Left ventricle myocardium inferior (tissue), 1 donor: Measurements from ENCODE around the gene TSC22D1. TPM values are rescaled to one million over a fixed set of nuclear protein-coding genes. Genes with fewer than 3 reads are reported as not detected.
"Not testable (repeated sequence)": the region's sequence is repeated elsewhere in the genome, so short reads cannot be mapped to it uniquely, and the experiment has no call there.

Source experiments
- DNase-seq: peaks from one replicate; pipeline ENCODE4 v3.0.0-alpha.2; 2020
- H3K27ac ChIP-seq: fragments of 200-600 bp; replicated peaks from 2 replicates; pipeline ENCODE4 v1.8.0; 2021
- H3K27me3 ChIP-seq: fragments of 200-600 bp; 2 replicates; pipeline ENCODE4 v1.8.0; 2021; ENCODE audit warnings: low read depth
- H3K36me3 ChIP-seq: fragments of 200-600 bp; 2 replicates; pipeline ENCODE4 v1.8.0; 2021
- H3K4me1 ChIP-seq: fragments of 200-600 bp; 2 replicates; pipeline ENCODE4 v1.8.0; 2021
- H3K4me3 ChIP-seq: fragments of 200-600 bp; 2 replicates; pipeline ENCODE4 v1.8.0; 2021; ENCODE audit warnings: mild to moderate bottlenecking, moderate library complexity
- H3K9me3 ChIP-seq: fragments of 200-600 bp; replicated peaks from 2 replicates; pipeline ENCODE4 v1.8.0; 2021
- CTCF ChIP-seq: fragments of 200-600 bp; IDR thresholded peaks from 2 replicates; pipeline ENCODE4 v1.8.0; 2021; ENCODE audit warnings: antibody characterized with exemption, mild to moderate bottlenecking, borderline replicate concordance
- intact Hi-C: fragments of 100-400 bp; cut with micrococcal nuclease; formaldehyde crosslinking; loops from one replicate; pipeline ENCODE4 v1.11.0; 2022
- total RNA-seq: library from RNA; stranded (reverse); fragmentation: NEBNext Ultra II Directional; extraction: Animal tissue kit (Norgen Biotek cat#: 25700); gene quantifications from one replicate; pipeline ENCODE4 v1.2.1, GENCODE V29; 2021
- donor health status: DM: no; HTN: yes; CAD: no; lungs with severe emphysema.

The TSC22D1 gene
- total RNA-seq, 1 donor from 2014 or later: 158 TPM

DNA sequence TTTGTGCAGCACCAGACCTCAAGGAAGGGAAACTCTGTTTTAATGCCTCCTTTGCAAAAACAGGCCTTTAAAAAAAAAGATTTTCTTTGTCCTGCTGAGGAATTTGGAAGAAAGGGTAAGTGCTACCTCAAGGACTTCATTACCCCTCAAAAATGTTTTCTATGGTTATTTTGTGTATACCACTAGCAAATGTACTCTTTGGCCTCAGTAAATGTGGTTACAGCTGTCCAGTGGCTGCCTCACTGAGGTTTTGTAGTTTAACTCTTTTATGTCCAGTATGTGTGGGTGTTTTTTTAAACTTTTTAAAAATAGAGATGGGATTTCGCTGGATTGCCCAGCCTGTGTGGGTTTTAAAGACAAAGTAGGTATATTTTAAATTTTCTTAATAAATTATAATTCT, 42.2 kb upstream of the TSC22D1 start:
- no peak overlapping the region for H3K4me3 ChIP-seq
- no peak for DNase-seq
- no peaks in the 10 kb centered on the region for H3K36me3 ChIP-seq
- H3K9me3 ChIP-seq: no peaks in the 10 kb centered on the region
- intact Hi-C loops: no loop called here
- no peak for TF ChIP-seq CTCF
- H3K4me1 ChIP-seq: peaks cover 9% of the 10 kb centered on the region
- no peak overlapping the region for H3K27ac ChIP-seq
- H3K27me3 ChIP-seq: no peaks in the 10 kb centered on the region

- intact Hi-C loops: no loop called here
- Histone ChIP-seq H3K9me3 (no peaks in the 10 kb centered on the region), H3K4me1 (peaks cover 9% of the 10 kb centered on the region), H3K27ac (no peak overlapping the region), H3K4me3 (no peak overlapping the region), H3K36me3 (no peaks in the 10 kb centered on the region), H3K27me3 (no peaks in the 10 kb centered on the region)
- DNase-seq: no peak
- TF ChIP-seq CTCF: no peak
These were observed 41.5 kb upstream of the TSC22D1 start for GRCh38 chr13:44617648-44618047.

- no peak overlapping the region for H3K27ac ChIP-seq
- no peak overlapping the region for H3K4me3 ChIP-seq
- intact Hi-C loops: no loop called here
- no peaks in the 10 kb centered on the region for H3K27me3 ChIP-seq
- H3K36me3 ChIP-seq: no peaks in the 10 kb centered on the region
- peaks cover 15% of the 10 kb centered on the region for H3K9me3 ChIP-seq
- TF ChIP-seq CTCF: no peak
- DNase-seq: no peak
- H3K4me1 ChIP-seq: no peaks in the 10 kb centered on the region
These were observed 33.0 kb upstream of the TSC22D1 start for GRCh38 chr13:44609137-44609536.

DNA sequence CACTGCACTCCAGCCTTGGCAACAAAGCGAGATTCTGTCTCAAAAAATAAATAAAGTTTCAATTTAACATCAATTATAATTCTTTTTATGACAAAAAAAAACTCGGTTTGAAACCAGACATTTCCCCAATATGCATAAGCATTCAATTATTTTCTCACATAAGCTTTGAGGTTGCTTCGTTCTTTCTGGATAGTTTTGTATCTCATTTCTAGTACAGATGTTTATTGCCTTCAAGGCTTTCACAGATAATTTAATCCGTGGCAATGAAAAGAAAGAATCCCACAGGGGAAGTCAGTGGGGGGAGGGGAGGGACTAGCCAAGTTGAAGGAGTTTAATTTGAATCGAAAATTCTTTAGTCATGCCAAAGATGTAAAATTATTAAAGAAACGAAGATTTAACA, 29.6 kb upstream of the TSC22D1 start:
- Histone ChIP-seq H3K27me3 (no peaks in the 10 kb centered on the region), H3K9me3 (peaks cover 9% of the 10 kb centered on the region), H3K36me3 (no peaks in the 10 kb centered on the region), H3K4me3 (no peak overlapping the region), H3K27ac (no peak overlapping the region), H3K4me1 (no peaks in the 10 kb centered on the region)
- no peak for TF ChIP-seq CTCF
- intact Hi-C loops: no loop called here
- no peak for DNase-seq

DNA sequence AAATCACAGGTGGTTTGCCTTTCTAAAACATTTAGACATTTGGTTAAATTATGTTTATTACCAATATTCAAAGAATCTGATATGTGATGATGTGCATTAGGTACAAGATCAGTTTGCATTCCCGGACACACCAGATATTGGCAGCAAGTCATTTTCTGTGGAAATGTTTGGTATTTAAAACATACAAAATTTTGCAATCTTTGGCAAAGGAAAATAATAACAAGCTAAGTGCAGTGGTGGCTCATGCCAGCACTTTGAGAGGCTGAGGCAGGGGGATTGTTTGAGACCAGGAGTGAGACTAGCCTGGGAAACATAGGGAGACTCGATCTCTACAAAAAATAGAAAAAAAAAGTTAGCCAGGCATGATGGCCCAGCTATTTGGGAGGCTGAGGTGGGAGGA, 29.1 kb upstream of the TSC22D1 start:
- H3K4me1 ChIP-seq: no peaks in the 10 kb centered on the region
- no peak overlapping the region for H3K27ac ChIP-seq
- H3K9me3 ChIP-seq: peaks cover 4% of the 10 kb centered on the region
- no peak for DNase-seq
- H3K27me3 ChIP-seq: no peaks in the 10 kb centered on the region
- H3K4me3 ChIP-seq: no peak overlapping the region
- H3K36me3 ChIP-seq: no peaks in the 10 kb centered on the region
- TF ChIP-seq CTCF: no peak
- intact Hi-C loops: no loop called here

DNA sequence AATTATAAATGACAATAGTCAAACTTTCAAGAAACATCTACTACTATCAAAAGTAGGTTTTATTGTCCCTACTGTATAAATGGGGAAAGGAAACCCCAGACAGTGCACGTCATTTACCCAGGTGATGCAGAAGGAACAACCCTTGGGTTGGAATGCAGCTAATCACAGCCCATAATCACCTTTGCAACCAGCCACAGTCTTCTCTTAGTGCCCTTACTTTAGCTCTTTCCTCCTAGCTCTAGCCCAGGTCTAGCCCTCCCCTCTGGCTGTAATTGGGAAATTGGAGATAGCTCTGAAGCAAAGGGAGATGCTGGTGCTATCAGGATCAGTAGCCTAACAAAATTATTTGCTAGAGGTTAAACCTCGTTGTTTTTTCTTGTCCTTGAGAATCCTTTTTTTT, 25.5 kb upstream of the TSC22D1 start:
- intact Hi-C loops: no loop called here
- H3K27me3 ChIP-seq: no peaks in the 10 kb centered on the region

GRCh38 chr13:44593861-44594592, 17.9 kb upstream of the TSC22D1 start:
- intact Hi-C loops, H3K9me3 ChIP-seq, H3K36me3 ChIP-seq, H3K4me1 ChIP-seq, DNase-seq, H3K27me3 ChIP-seq, H3K4me3 ChIP-seq, H3K27ac ChIP-seq: not testable (repeated sequence)

More for the DNA sequence above, 25.5 kb upstream of the TSC22D1 start:
- no peak overlapping the region for H3K4me3 ChIP-seq
- TF ChIP-seq CTCF: no peak
- no peaks in the 10 kb centered on the region for H3K36me3 ChIP-seq
- no peak for DNase-seq
- H3K9me3 ChIP-seq: peaks cover 8% of the 10 kb centered on the region
- H3K4me1 ChIP-seq: no peaks in the 10 kb centered on the region
- H3K27ac ChIP-seq: no peak overlapping the region
